Measurements from ENCODE around the gene CWF19L1. TPM values are rescaled to one million over a fixed set of nuclear protein-coding genes. Genes with fewer than 3 reads are reported as not detected.

Gene CWF19L1
- total RNA-seq, 1 experiment from 2014 or later, result 38.0 TPM

DNA sequence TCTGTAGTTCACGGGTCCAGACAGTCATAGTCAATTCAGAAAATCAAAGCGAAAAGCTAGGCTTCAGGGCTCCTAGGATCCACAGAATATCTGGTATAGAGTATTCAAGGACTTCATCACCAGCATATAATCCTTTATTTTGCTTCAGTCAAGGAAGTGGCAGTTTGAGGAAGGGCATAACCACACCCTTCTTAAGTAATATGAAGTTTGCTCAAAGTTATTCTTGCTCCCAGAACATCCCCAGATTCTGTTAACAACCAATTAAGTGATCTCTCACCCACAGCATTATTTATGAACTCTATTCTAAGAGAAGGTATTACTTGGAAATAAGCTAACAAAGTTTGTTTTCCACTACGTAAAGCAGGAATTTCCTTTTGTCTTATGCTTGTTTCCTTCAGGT, 13.2 kb downstream of the CWF19L1 start:
- H3K9me3 Mint-ChIP-seq, result no peaks in the 10 kb centered on the region
- no peaks in the 10 kb centered on the region for H3K4me1 Mint-ChIP-seq
- no peak overlapping the region for H3K4me3 Mint-ChIP-seq
- Histone ChIP-seq H2BK12ac (ENCODE audit: insufficient read length, low read depth, low read length) (no peak overlapping the region), H3K56ac (ENCODE audit: insufficient read length, low read depth, low read length) (no peak overlapping the region), H4K91ac (ENCODE audit: insufficient read length, low read depth, low read length) (no peak overlapping the region), H4K20me1 (ENCODE audit: control insufficient read depth, insufficient read depth, insufficient read length) (no peaks in the 10 kb centered on the region), H2AK5ac (ENCODE audit: insufficient read length, low read length) (no peak overlapping the region), H3K79me1 (ENCODE audit: insufficient read depth, low read depth, low read length, poor library complexity, severe bottlenecking) (no peaks in the 10 kb centered on the region), H3K79me2 (ENCODE audit: insufficient read depth, low read length) (no peaks in the 10 kb centered on the region), H3K14ac (ENCODE audit: insufficient read depth, low read length) (no peak overlapping the region), H2BK20ac (ENCODE audit: low read depth, low read length, poor library complexity, severe bottlenecking) (no peak overlapping the region), H3K23ac (ENCODE audit: insufficient read length, low read depth, low read length) (no peak overlapping the region), H3K27me3 (ENCODE audit: insufficient read depth, low read length) (no peaks in the 10 kb centered on the region), H4K8ac (replicated peaks; ENCODE audit: insufficient read length, low read depth, low read length) (no peak overlapping the region), H3K9me3 (ENCODE audit: control insufficient read depth, low read depth, low read length) (no peaks in the 10 kb centered on the region), H3T11ph (ENCODE audit: low read length) (no peak overlapping the region), H3K9ac (ENCODE audit: extremely low read depth, insufficient read length, low read length) (no peak overlapping the region), H3K4me2 (ENCODE audit: insufficient read depth, insufficient read length, low read length) (no peak overlapping the region), H3K18ac (ENCODE audit: insufficient read length, low read depth, low read length) (no peak overlapping the region), H2BK5ac (ENCODE audit: insufficient read length, low read length) (no peak overlapping the region), H3K4me1 (ENCODE audit: insufficient read depth, low read length) (no peaks in the 10 kb centered on the region), H2BK120ac (ENCODE audit: low read depth, low read length, poor library complexity, severe bottlenecking) (no peak overlapping the region), H3K27ac (ENCODE audit: insufficient read length, low read depth, low read length) (no peak overlapping the region), H3K23me2 (ENCODE audit: insufficient read length, low read depth, low read length, poor library complexity, severe bottlenecking) (no peaks in the 10 kb centered on the region), H2AFZ (ENCODE audit: low read length) (no peak overlapping the region), H4K5ac (ENCODE audit: insufficient read length, low read depth, low read length) (no peak overlapping the region), H2BK15ac (ENCODE audit: low read depth, low read length) (no peak overlapping the region), H3K4ac (ENCODE audit: low read depth, low read length) (no peak overlapping the region)
- WGBS (ENCODE audit: extremely low coverage, insufficient read length, low lambda C conversion rate), result no CpG with 5 or more reads among the region's 3 CpGs
- no peaks in the 10 kb centered on the region for H3K27me3 Mint-ChIP-seq (ENCODE audit: low read depth)
- no peak for DNase-seq
- TF ChIP-seq, protein P1, sequence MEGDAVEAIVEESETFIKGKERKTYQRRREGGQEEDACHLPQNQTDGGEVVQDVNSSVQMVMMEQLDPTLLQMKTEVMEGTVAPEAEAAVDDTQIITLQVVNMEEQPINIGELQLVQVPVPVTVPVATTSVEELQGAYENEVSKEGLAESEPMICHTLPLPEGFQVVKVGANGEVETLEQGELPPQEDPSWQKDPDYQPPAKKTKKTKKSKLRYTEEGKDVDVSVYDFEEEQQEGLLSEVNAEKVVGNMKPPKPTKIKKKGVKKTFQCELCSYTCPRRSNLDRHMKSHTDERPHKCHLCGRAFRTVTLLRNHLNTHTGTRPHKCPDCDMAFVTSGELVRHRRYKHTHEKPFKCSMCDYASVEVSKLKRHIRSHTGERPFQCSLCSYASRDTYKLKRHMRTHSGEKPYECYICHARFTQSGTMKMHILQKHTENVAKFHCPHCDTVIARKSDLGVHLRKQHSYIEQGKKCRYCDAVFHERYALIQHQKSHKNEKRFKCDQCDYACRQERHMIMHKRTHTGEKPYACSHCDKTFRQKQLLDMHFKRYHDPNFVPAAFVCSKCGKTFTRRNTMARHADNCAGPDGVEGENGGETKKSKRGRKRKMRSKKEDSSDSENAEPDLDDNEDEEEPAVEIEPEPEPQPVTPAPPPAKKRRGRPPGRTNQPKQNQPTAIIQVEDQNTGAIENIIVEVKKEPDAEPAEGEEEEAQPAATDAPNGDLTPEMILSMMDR (conservative IDR thresholded peaks at IDR 0.05), result no peak
- H3K36me3 Mint-ChIP-seq (ENCODE audit: insufficient read depth in 1 of 3, low read depth in 3 of 3), result peaks cover 21 to 74% (median 66%) of the 10 kb centered on the region in 3 experiments; a peak in 5 of 7 replicates
- no peak overlapping the region for H3K27ac Mint-ChIP-seq
